Ecto neural progenitor cell (in vitro differentiated cells): ENCODE results near the gene MIB2.
"Not testable (repeated sequence)": the region's sequence is repeated elsewhere in the genome, so short reads cannot be mapped to it uniquely, and the experiment has no call there.

Experiments
- DNase-seq: peaks from one replicate; pipeline ENCODE4 v3.0.0-alpha.2; 2018; ENCODE audit warnings: low spot score

The MIB2 gene

GRCh38 chr1:1658583-1659549 lies 43.6 kb downstream of the MIB2 start, which contains the start of gene CDK11B:
Gene CDK11B (minus strand): TSS chr1:1659004. CDS start chr1:1657485, 1,519 bp downstream.
- DNase-seq = peak; percentile 94

GRCh38 chr1:1662392-1662791 lies 47.1 kb downstream of the MIB2 start:
- DNase-seq = not testable (repeated sequence)

GRCh38 chr1:1662830-1663560 lies 47.7 kb downstream of the MIB2 start:
- DNase-seq = not testable (repeated sequence)

- not testable (repeated sequence) for DNase-seq
These were observed 49.0 kb downstream of the MIB2 start for GRCh38 chr1:1664318-1664717.

DNA sequence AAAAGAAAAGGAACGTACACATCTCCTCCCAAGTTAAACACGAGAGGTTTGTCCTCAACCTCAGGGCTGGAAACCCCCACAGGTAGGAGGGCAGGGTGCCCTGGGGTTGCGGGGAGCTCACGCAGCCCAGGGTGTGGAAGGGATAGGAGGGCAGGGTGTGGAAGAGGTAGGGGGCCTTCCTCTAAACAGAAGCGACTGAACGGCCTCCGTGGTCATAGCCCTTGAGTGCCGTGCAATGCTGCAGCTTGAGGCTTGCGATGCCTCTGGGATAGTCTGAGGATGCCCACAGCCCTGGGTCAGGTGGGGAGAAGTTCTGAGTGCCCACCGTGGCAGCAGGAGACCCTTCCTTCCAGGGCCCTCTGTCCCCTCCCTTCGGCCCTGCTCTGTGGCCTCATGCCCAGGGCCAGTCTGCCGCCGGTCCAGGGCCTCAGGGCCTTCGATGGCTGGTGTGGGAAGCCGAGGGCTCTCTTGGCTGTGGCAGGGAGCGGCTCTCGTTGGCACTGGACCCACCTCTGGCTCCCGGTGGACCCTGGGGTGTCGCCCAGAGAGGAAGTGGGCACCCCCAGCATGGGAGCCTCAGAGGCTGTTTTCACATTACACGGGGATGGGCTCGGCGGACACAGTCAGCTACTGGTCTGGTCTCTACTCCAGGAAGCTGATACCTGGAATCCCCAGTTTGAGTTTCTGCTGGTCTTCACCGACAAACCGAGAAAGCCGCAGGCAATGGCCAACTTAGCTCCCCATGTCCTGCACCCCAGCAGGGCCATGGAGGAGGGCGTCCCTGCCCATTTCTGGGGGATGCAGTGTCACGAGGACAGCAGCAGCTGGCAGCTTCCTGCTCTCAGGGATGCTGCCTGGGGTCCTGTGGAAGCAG lies 49.9 kb downstream of the MIB2 start:
- DNase-seq = no peak

DNA sequence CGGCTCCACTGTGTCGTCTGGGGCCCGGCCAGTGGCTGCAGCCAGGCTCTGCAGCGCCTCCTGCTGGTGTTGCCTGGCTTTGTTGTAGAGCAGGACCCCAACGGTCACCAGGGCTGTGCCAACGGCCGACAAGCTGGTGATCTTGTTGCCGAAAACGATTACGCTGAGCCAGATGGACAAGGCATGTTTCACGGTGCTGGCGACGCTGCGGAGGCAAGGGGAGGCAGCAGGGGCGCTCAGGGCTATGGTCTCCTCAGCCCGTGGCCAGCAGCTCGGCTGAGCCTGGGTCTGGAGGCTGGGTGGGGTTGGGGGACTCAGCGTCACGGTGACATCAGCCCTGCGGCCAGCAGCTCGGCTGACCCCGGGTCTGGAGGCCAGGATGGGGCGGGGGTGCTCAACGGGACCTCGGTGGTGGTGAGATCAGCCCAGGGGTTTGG lies 50.5 kb downstream of the MIB2 start:
- DNase-seq = peak; percentile 60

DNA sequence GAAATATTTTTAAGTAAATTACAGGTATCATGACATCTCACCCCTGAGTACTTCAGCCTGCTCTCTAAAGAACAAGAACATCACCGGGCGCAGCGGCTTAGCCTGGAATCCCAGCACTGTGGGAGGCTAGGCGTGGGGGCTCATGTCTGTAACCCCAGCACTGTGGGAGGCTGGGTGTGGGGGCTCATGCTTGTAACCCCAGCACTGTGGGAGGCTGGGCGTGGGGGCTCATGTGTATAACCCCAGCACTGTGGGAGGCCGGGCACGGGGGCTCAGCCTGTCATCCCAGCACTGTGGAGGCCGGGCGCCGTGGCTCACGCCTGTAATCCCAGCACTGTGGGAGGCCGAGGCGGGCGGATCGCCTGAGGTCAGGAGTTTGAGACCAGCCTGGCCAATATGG lies 51.2 kb downstream of the MIB2 start:
- no peak for DNase-seq

- DNase-seq = no peak
These were observed 54.5 kb downstream of the MIB2 start for GRCh38 chr1:1669468-1670440.

- no peak for DNase-seq
These were observed 55.6 kb downstream of the MIB2 start for GRCh38 chr1:1670866-1671265.

DNA sequence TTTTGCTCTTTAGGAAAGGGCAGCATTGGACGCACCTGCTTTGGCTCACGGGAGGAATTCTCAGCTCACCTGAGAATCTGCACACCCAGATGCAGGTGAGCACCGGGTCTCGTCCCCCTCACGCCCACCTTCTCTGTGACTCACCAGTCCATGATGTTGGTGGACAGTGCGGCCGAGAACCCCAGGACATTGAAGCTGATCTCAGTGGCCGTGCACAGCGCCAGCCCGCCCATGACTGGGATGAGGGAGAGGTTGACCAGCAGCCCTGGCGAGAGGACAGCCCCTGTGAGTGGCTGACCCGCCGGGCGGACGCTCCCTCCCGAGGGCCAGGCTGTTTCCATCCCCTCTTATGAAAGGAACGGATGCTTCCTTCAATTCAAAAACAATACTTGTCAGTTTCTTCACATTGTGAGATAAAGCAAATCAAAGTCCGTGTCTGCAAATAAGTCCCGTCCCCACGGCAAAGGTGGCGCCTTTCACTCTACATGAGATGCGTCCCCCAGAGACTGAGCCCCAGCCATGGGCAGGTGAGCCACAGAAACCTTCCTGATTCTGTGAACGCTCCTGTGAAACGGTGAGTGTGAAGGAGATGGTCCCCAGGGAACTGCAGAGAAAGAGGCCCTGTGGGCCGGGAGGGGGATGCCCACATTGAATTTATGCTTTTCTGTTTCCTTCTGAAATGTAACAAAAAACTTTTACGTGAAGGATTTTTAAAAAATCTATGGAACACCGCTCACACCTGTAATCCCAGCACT lies 56.2 kb downstream of the MIB2 start:
- no peak for DNase-seq

- DNase-seq = no peak
These were observed 57.1 kb downstream of the MIB2 start for GRCh38 chr1:1672181-1672965.

GRCh38 chr1:1674806-1675205 lies 59.5 kb downstream of the MIB2 start:
- DNase-seq = not testable (repeated sequence)

DNA sequence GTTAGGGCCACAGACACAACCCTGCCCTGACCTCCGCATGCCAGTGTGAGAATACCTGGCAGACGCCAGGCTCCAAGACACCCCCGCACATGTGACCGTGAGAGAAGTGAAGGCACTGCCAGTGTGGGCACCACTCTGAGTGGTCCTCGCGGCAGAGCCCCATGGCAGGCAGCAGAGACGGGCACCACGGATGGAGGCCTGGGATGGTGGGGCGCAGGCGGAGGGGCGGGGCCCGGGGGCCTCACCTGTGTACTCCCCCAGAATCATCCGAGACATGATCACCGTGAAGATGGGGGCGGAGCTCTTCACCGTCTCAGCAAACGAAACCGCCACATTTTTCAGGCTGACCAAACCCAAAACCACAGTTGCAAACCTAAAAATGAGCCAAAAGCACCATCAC lies 59.9 kb downstream of the MIB2 start:
- not testable (repeated sequence) for DNase-seq

DNA sequence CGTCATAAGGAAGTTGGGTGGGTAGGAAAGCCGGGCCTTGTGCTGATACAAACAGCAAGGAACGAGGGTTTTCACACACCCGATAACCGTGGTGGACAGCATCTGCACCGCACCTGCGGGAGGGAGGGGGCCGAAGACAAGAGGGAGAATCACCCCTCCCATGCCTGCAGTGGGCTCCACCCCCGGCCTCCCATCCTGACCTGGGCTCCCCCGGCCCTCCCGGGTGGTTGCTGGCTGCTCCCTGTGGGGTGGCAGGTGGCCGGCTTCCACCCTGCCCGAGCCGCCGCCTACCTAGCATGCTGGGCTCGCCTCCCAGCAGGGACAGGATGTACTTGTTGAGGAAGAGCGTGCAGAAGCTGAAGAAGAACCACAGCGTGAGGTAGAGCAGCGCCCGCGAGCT lies 60.8 kb downstream of the MIB2 start:
- DNase-seq = not testable (repeated sequence)

- no peak for DNase-seq
These were observed 62.6 kb downstream of the MIB2 start for GRCh38 chr1:1677718-1678580.

GRCh38 chr1:1678581-1679380 lies 63.5 kb downstream of the MIB2 start:
- no peak for DNase-seq
